ENCODE measurements around the gene BCAS2.

DNA sequence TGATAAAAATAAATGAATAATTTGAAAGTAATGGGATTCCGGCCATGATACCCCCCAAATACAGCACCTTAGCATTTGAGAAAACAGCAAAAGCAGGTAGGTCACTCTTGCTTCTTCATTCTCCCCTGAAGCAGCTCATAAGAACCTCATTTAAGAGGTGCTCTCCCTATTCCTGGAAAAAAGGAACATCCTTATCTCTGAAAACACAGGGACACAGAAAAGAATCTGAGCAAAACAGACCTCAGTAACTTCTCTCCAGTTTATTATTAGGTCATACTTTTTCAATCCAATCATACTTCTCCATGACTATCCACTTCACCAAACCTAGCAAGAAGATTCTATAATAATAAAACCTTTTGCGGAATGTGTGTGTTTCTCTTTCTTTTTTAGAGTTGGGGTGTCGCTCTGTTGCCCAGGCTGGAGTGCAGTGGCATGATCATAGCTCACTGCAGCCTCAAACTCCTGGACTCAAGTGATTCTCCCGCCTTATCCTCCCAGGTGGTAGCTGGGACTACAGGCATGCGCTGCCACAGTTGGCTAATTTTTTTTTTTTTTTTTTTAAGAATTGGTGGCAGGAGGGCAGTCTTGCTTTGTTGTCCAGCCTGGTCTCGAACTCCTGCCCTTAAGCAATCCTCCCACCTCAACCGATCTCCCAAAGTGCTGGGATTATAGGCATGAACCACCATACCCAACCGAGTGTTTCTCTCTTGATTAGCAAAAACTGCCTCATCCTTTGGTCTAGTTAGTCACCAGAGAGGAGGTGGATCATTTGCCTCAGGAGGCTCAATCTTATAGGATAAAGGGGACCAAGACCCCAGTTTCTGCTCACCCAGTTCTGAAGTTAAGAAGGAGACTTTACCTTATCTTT lies 59.8 kb downstream of the BCAS2 start:
- TF ChIP-seq POLR2A (IDR thresholded peaks at IDR 0.05; ENCODE audit: low read length) (no peak), GATA1 (IDR thresholded peaks at IDR 0.05; ENCODE audit: low read depth, low read length) (no peak)
